Stimulated activated naive CD4-positive, alpha-beta T cell (primary cell): ENCODE results near the gene CHD5.
"Not testable (repeated sequence)": the region's sequence is repeated elsewhere in the genome, so short reads cannot be mapped to it uniquely, and the experiment has no call there.

Source experiments
- DNase-seq, 6 experiments: peaks; one replicate each; lab custom pipeline; 2025; lab: John Stamatoyannopoulos, UW

The CHD5 gene

DNA sequence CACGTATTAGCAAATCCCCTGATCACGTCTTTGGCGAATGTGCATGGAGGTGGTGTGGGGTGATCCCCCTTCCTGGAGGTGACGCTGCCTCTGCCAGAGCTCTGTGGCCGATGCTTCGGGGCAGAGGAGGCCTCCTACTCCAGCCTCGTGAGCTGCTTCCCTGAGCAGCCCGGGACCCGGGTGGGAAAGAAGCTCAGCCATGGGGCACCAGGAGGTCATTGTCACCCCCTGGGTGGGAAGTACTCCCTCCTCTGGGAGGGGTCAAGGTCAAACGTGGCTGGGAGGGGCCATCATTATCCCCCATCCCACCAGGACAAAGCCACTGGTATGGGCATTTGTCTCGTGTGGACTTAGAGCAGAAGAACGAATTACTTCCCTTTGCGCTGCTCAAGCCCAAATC lies 93.8 kb downstream of the CHD5 start:
- DNase-seq = no peak

DNA sequence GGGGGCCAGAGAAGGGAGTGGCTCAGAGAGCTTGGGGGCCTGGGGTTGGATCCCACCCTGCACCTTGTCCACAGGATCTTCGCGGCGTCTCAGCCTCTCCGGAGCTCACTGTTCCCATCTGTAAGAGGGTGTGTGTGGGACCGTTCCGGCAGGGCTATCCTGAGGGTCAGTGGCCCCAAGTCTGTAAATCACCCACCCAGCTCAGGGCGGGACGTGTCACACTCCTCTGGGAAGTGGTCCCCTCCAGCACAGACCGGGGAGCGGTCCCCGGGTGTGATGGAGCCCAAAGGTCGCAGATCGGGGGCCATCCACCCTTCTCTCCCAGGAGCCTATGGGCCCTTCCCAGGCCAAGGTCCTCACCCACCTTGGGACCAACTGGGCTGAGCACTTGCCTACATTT lies 94.5 kb downstream of the CHD5 start:
- DNase-seq = no peak

DNA sequence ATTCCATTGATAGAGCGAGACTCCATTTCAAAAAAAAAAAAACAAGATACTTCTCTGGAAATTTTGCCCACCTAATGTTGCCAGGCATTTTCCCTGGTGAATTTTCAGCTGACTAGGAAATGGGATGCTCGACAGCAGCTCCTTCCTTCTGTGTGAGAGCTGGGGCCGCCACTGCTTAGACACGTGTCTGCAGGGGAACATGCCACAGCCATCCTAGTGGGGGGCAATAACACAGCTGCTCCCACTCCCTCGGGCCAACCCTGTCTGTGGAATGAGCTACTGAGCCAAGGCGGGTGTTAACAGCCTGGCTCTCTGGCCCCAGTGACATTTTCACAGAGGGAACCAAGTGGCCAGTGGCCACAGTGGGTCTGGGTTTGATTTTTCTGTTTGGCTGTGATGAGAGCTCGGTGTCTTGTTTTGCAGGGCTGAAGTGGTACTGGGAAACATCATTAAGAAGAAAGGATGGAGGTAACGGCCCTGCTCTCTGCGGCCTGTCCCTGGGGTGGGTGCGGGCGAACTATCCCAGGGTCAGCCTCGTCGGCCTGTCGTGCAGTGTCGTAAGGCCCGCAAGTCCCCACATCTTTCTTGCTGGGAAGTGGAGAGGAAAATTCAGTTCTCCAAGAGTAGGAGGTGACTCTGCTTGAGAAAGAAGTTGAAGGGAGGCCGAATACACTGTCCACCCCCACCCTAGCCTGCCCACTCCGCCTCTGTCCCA lies 95.2 kb downstream of the CHD5 start:
- no peak for DNase-seq

DNA sequence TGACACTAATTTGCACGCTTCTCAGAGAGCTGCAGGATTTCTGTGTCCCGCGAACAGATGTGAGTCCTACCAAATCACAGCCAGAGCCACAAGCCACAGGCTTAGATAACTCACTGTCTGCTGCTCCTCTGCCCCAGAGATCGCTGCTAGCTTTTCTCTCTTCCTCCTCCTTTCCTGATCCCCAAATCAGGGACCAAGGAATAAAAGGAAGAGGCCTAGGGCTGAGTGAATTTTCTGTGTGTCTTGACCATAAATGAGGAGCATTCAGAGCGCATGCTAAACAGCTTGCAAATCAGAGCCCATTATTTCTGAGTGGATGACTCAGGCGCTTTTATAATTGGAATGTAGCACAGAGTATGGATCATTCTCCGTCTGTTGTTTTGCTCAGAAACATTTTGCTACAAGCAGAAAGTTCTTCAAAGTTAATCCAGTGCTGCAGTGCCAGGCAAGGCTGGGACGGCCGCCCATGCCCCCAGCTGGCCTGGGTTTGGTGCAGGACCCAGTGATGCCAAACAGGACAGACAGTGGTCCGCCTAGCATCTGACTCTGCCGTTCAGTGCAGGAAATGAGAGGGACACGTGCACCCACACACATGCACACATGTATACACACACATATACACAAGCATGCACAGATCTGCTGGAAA lies 96.2 kb downstream of the CHD5 start:
- DNase-seq = no peak

DNA sequence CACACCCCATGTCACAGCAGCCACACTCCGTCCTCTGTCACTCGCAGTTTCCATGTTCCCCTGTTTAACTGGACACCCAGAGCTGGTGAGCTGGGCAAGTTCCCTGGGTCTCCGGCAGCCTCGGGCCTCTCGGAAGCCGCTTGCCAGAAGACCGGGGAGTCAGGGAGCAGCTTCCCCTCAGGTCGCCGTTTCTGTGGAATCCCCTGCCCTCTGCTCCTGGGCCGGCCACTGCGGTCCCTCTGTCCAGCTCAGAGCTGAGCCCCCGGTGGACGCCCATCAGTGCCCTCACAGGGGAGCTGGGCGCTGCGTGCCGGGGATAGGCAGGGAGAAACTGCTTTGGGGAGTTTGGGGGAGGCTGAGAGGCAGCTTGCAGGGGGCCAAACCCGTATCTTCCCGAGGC lies 96.7 kb downstream of the CHD5 start:
- DNase-seq = no peak

DNA sequence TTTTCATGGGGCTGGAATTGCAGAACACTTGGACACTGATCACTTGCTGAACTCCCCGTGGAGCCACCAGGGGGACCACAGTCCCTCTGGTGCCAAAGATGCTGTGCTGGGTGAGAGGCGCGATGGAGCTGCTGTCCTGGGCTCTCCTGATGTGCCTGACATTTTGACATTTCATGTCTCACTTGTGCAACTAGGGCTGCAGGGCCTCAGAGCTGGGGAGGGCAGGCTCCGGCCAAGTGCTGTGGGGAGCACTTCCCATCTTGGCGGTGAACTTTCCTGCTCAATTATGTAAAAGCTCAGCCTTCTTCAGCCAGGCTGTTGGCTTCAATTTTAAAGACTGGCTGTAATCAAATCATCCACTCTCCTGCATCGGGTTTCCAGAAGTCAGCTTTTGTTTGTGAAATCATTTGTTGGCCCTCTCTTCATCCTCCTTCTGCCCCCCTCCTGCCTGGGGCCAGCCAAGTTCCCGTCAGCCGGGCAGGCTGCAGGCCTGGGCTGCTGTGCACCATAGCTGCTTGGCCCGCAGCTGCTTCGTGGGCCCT lies 97.6 kb downstream of the CHD5 start:
- DNase-seq = no peak

DNA sequence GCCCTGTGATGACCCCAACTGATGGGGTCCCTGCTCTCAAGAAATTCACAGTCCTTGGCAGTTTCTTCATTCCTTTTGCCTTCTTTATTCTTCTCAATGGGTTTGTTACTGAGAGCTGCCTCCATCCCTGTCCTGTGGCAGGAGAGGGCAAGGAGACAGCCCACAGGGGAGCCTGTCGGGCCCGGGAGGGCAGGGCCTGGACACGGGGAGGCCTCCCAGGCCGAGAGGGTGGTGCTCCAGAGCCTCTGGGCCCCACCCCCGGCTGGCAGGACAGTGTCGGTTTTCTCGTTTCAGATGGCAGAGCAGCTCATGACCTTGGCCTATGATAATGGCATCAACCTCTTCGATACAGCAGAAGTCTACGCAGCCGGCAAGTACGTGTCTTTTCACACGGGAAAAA lies 98.2 kb downstream of the CHD5 start:
- no peak for DNase-seq

DNA sequence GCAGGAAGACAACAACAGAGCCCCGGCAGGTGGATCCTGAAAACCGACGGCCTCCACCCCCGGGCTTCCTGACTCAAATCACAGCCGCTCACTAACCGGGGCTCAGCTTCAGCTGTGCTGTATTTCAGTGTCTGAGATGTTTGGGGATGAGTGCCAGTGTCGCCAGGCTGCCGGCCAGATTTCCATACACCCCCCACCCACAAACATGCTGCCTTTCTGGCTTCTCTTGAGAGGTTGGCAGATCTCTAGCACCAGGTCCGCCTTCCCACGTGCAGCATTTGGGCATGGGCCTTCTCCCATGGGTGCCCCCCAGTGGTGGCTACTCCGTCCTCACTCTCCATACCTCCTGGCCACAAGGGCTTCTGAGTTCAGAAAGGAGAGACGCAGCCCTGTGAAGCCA lies 99.7 kb downstream of the CHD5 start:
- no peak for DNase-seq

DNA sequence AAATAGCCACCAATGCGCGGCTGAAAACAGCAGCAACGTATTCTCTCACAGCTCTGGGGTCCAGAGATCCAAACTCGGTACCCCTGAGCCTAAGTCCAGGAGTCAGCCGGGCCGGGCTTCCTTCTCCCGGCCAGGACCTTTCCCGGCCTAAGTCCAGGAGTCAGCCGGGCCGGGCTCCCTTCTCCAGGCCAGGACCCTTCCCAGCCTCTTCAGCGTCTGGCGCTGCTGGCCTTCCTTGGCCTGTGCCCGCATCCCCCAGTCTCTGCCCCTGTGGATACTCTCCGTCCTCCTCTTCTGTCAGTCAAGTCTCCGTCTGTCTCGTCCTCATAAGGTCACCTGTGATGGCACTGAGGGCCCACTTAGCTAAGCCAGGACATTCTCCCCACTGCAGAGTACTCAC lies 102.2 kb downstream of the CHD5 start:
- no peak for DNase-seq

DNA sequence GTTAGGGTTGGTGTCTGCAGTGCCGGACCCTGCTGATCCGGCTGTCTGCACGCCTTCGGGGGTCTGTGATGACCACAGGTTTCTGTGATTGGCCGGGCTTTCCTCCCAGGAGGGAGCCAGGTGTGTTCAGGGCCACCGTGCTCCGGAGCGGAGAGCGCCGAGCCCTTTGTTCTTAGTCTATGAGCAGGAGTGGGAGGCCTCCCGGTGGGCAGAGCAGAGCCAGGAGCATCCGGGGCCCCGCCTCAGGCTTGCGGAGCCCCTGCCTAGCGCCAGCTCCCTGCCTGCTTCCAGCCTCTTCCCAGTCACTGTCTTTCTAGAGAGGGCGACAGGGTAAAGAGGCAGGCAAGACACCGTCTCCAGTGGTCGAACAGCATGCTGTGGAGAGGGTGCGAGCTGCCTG lies 102.6 kb downstream of the CHD5 start:
- no peak for DNase-seq

DNA sequence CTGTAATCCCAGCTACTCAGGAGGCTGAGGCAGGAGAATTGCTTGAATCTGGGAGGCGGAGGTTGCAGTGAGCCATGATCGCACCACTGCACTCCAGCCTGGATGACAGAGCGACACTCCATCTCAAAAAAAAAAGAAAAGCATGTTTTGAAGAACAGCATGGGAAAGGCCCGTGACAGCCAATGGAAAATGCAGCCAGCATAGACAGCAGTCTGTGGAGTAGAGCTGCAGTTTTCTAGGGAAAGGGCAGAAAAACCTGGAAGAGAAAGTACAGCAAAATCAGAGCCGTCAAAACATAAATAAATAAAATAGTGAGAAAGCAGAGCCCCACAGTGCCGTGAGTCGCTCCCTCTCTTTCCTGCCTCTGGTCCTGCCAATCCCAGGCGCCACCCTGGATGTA lies 103.1 kb downstream of the CHD5 start:
- DNase-seq = not testable (repeated sequence)

DNA sequence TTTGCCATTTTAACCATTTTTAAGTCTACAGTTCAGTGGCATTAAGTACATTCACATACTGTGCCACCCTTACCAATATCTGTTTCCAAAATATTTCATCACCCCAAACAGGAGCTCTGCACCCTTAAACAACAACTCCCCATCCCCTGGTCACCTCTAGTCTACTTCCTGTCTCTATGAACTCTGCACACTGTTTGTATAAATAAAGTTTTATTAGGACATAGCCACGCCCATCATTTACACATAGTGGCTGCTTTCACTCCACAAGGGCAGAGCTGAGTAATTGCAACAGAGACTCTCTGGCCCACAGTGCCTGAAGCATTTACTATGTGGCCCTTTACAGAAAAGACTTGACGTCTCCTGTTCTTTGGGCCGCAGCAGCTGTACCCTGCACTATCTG lies 104.4 kb downstream of the CHD5 start:
- no peak for DNase-seq

DNA sequence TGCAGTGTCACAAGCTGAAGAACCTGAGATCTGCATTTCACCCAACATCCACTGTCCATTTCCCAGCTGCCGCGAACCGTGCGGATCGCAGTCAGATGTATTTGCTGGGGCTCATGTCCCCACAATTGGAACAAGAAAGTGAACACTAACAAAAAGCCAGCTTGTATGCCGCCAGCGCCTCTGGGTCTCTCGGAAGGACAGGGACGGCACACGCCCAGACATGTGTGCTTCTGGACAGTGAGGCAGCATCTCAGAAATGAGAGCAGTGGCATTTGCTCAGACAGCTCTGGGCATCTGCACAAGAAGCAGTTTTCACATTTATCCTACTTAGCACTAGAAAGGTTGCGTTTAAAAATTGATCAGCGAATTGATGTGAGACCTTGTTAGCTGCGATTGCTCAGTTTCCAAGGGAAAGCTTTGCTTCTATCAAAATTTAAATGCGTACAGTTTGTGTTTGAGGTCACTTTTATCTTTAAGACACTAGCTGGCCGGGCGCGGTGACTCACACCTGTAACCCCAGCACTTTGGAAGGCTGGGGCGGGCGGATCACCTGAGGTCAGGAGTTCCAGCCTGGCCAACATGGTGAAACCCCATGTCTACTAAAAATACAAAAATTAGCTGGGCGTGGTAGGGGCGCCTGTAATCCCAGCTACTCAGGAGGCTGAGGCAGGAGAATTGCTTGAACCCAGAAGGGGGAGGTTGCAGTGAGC lies 105.8 kb downstream of the CHD5 start:
- no peak for DNase-seq

DNA sequence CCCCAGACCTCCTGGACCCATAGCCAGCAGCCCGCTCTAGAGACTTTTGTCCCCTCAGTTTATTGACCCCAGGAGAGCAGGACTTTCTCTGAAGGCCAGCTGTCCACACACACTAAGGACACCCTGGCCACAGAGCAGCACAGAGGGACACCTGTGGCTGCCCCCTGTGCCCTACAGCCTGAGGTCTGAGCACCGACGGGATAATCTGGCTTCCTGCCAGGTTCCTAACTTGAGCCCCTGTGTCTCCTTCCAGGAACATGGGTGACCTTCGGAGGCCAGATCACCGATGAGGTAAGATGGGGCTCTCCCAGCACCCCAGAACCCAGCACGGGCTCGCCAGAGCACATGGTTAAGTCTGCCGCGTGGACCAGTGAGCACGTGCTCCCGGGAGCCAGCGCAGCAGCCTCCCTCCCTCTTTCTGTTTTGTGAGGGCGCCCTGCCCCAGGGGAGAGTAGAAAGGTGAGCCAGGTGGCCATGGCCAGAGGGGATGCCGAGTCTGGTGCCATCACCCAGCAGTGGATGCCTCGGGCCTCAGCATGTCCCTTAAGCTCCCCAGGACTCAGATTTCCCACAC lies 106.6 kb downstream of the CHD5 start:
- DNase-seq = no peak

DNA sequence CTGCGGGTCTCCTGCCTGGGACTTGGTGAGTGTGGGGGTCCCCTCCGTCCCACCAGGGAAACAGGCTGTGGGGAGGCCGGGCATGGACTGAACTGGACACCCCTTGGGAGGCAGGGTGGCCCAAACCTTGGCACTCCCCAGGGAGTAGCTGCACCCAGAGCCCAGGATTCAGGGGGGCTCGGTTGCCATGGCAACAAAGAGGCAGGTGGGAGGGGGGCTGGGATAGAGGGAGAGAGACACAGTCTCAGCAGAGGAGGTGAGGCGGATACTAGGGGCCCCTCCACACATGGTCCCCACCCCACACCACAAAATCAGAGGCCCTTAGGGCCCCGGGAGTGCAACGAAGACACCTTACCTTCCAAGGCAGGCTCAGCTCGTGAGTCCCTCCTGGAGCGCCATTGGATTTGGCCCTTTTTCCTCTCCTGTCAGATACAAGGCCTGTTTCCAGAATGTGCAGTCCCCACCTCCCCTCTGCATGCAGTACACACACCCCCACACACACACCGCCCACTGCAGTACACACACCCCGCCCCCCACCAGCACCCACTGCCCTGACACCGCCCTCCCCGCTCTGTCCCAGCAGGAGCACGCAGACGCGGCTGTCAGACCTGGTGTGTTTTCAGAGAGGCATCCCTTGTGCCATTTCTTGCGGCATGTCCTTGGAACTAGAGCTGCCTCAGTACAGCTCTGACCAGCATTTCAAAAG lies 107.2 kb downstream of the CHD5 start:
- no peak for DNase-seq

DNA sequence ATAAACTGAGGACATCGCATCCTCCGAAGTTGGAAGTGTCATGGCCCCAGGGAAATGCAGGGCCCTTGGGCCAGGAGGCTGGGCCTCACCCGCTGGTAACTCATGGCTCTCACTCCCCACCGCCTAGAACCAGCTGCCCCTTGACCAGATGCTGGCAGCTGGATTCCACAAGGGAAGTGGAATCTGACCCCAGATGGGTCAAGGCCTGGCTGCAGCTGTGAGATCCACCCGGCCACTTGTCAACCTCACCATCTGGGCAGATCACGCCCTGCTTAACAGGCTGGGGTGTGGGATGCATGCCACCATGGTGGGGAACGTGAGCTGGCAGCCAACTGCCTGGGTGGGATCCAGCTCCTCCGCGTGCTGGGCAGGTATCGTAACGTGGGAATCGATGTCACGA lies 108.9 kb downstream of the CHD5 start:
- no peak for DNase-seq

DNA sequence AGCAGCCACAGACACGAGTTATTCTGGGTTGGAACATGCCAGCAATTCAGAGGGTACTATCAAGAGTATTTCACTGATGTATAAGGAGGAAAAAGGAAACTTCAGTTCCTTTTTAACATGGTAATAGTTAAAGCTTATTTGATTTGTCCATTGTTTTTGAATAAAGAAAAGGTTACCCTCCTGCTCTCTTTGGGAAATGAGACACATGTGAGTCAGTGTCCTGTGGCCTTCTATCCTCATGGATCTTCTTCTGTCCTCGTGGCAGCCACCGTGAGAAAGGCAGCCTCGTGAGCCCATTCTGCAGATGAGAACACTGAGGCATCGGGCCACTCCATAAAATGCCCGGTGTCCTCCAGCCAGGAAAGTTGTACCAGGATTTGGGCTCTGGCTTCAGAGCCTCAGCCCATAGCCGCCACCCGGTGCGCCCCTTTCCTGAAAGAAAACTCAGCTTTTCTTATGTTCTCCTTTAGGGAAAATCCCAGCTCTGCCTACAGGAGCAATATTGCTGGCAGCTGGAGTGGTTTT lies 109.6 kb downstream of the CHD5 start:
- DNase-seq = no peak

DNA sequence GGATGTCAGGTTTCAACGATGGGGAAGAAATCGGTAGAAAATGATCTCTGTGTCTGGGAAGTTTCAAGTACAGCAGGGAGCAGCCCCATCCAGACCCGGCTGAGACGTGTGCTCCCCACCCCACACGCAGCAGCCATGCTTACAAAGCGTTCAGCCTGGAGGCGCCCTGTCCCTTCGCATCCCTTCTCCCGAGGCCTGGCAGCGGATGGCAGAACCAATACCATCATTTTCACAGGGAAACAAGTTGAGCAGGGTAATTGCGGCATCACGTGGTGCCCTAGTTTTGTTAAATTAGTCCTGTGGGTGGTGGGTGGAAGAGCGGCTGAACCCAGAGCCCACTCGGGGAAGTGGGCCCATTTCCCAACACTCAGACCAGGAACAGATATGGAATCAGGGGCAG lies 110.5 kb downstream of the CHD5 start:
- DNase-seq = no peak

DNA sequence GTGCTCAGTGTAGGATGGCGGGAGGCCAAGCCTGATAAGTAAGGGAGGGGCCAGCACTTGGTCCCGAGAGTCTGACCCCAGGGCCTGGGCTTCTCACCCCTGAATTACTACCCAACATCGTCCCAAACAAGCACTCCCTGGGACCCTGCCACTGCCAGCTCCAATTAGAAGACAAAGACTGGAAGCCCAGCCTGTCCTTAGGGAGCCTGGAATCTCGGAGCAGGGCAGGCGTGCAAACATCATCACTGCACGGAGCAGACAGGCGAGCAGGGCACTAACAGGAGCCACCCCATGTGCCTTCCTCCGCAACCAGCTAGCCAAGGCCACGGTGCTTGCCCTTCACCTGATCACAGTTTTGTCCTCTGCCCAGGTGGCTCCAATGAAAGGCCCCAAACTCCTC lies 111.2 kb downstream of the CHD5 start:
- no peak for DNase-seq

DNA sequence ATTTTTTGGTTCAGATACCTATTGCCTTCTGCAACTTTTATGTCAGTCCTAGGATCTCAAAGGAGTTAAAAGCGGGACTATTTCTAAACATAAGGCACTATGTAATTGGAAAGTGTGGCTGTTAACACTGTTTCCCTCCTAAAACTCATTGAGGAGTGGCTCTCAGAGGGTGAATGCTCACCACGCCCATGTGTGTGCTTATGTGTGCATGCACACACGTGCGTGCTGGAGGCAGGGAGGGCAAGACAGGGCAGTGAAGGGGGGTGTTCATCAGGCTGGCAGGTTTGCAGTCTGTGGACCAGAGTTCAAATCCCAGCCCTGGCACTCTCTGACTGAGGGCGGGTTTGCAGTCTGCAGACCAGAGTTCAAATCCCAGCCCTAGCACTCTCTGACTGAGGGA lies 112.0 kb downstream of the CHD5 start:
- no peak for DNase-seq

DNA sequence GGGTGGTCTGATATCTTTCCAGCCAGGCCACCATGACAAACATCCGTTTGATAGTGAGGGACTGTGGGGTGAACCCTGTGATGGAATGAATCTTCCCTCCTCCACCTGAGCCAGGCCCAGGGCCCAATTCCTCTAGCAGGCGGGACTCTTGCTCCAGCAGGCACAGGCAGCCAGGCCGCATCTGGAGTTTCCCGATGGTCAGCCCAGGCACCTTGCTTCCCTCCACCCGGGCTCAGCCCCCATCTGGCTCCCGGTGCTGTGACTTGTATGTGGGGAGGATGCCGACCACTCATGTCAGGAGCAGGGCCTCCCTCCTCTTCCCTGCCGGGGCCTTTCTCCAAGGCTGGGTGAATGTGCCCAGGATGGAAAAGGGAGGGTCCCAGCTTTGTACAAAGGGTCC lies 113.4 kb downstream of the CHD5 start:
- DNase-seq = no peak
